SK-N-SH treated with all-trans-retinoic acid at 6 μM for 48 hours (cell line): ENCODE results near the gene MALSU1.
A peak's percentile ranks its signal among the peaks of the same experiment; 100 is the strongest.

ENCODE experiments used
- ATAC-seq: fragments of 200-7000 bp; cut with Tn5 transposase; 3 replicates; pipeline ENCODE4 v1.9.1; 2020; ENCODE audit warnings: mild to moderate bottlenecking, moderate library complexity
- ARNTL ChIP-seq: fragments of 450-650 bp; formaldehyde crosslinking; IDR thresholded peaks from 2 replicates; pipeline ENCODE4 v1.5.0; 2020; ENCODE audit warnings: low read depth, mild to moderate bottlenecking, moderate library complexity, borderline replicate concordance
- BACH2 ChIP-seq: fragments of 250-450 bp; sonication (Bioruptor Pico); IDR thresholded peaks from 2 replicates; pipeline ENCODE4 v1.9.0; 2021; ENCODE audit warnings: mild to moderate bottlenecking, borderline replicate concordance
- CREB5 ChIP-seq: fragments of 250-450 bp; sonication (Bioruptor Pico); IDR thresholded peaks from 2 replicates; pipeline ENCODE4 v1.5.1; 2020; ENCODE audit warnings: low read depth, mild to moderate bottlenecking, moderate library complexity
- CSDC2 ChIP-seq: fragments of 250-450 bp; sonication (Bioruptor Pico); IDR thresholded peaks from 2 replicates; pipeline ENCODE4 v1.5.0; 2020; ENCODE audit warnings: mild to moderate bottlenecking, moderate library complexity
- CSRNP3 ChIP-seq: fragments of 250-450 bp; sonication (Bioruptor Pico); IDR thresholded peaks from 2 replicates; pipeline ENCODE4 v1.5.1; 2021; ENCODE audit warnings: mild to moderate bottlenecking, moderate library complexity
- ESRRG ChIP-seq: fragments of 250-450 bp; sonication (Bioruptor Pico); IDR thresholded peaks from 2 replicates; pipeline ENCODE4 v1.6.1; 2021; ENCODE audit warnings: mild to moderate bottlenecking
- GLIS3 ChIP-seq: fragments of 250-450 bp; sonication (Bioruptor Pico); IDR thresholded peaks from 2 replicates; pipeline ENCODE4 v1.5.0; 2020; ENCODE audit warnings: mild to moderate bottlenecking, moderate library complexity
- ISL1 ChIP-seq: fragments of 250-450 bp; sonication (Bioruptor Pico); IDR thresholded peaks from 2 replicates; pipeline ENCODE4 v2.1.2; 2022; ENCODE audit warnings: mild to moderate bottlenecking, moderate library complexity
- OSR1 ChIP-seq: fragments of 250-450 bp; sonication (Bioruptor Pico); IDR thresholded peaks from 2 replicates; pipeline ENCODE4 v1.8.0; 2022; ENCODE audit warnings: moderate library complexity, mild to moderate bottlenecking, inconsistent platforms
- POU6F1 ChIP-seq: fragments of 250-450 bp; sonication (Bioruptor Pico); IDR thresholded peaks from 2 replicates; pipeline ENCODE4 v1.8.0; 2021; ENCODE audit warnings: low read depth, mild to moderate bottlenecking, moderate library complexity, borderline replicate concordance
- PPARA ChIP-seq: fragments of 250-450 bp; sonication (Bioruptor Pico); IDR thresholded peaks from 2 replicates; pipeline ENCODE4 v1.5.0; 2020; ENCODE audit warnings: mild to moderate bottlenecking, borderline replicate concordance
- SNAI2 ChIP-seq: fragments of 250-450 bp; sonication (Bioruptor Pico); IDR thresholded peaks from 2 replicates; pipeline ENCODE4 v1.5.0; 2020; ENCODE audit warnings: mild to moderate bottlenecking, moderate library complexity
- TCF4 ChIP-seq: fragments of 250-450 bp; sonication (Bioruptor Pico); IDR thresholded peaks from 2 replicates; pipeline ENCODE4 v1.8.0; 2021; ENCODE audit warnings: mild to moderate bottlenecking, moderate library complexity, borderline replicate concordance
- TOX ChIP-seq: fragments of 250-450 bp; sonication (Bioruptor Pico); IDR thresholded peaks from 2 replicates; pipeline ENCODE4 v1.8.0; 2021; ENCODE audit warnings: mild to moderate bottlenecking, moderate library complexity, borderline replicate concordance
- TSHZ2 ChIP-seq: fragments of 250-450 bp; sonication (Bioruptor Pico); IDR thresholded peaks from 2 replicates; pipeline ENCODE4 v1.5.0; 2020; ENCODE audit warnings: mild to moderate bottlenecking, moderate library complexity
- ZC3H10 ChIP-seq: fragments of 250-450 bp; sonication (Bioruptor Pico); IDR thresholded peaks from 2 replicates; pipeline ENCODE4 v1.5.1; 2021; ENCODE audit warnings: mild to moderate bottlenecking, moderate library complexity
- ZFP30 ChIP-seq: fragments of 450-650 bp; formaldehyde crosslinking; IDR thresholded peaks from 2 replicates; pipeline ENCODE4 v1.5.0; 2022; ENCODE audit warnings: mild to moderate bottlenecking, moderate library complexity
- ZNF565 ChIP-seq: fragments of 450-650 bp; formaldehyde crosslinking; conservative IDR thresholded peaks from 2 replicates; pipeline ENCODE4 v1.5.0; 2020; ENCODE audit warnings: low read depth, mild to moderate bottlenecking, moderate library complexity
- ZNF70 ChIP-seq: fragments of 450-650 bp; formaldehyde crosslinking; IDR thresholded peaks from 2 replicates; pipeline ENCODE4 v1.5.0; 2020; ENCODE audit warnings: mild to moderate bottlenecking, moderate library complexity
- ZNF8 ChIP-seq: fragments of 450-650 bp; formaldehyde crosslinking; IDR thresholded peaks from 2 replicates; pipeline ENCODE4 v1.5.0; 2020; ENCODE audit warnings: mild to moderate bottlenecking, moderate library complexity

Gene MALSU1

GRCh38 chr7:23298885-23299769 lies at the start of gene MALSU1:
Gene MALSU1 (plus strand): TSS chr7:23299339. CDS start chr7:23299353, 14 bp downstream.
- ATAC-seq = peak; percentile 97
- TF ChIP-seq ZNF565 (CRISPR knock-in tag) (no peak), PPARA (CRISPR knock-in tag) (peak; percentile 78; the same call in 1 of the 2 replicates), ISL1 (CRISPR knock-in tag) (no peak), CSRNP3 (no peak), ARNTL (CRISPR knock-in tag) (no peak), ZNF8 (no peak), ESRRG (CRISPR knock-in tag) (no peak), TCF4 (no peak; the same call in 1 of the 2 replicates), TSHZ2 (CRISPR knock-in tag) (no peak), TOX (CRISPR knock-in tag) (no peak), POU6F1 (CRISPR knock-in tag) (no peak), GLIS3 (CRISPR knock-in tag) (0 out of 2 replicates have a peak, but pooled peaks have one; percentile 4), CSDC2 (CRISPR knock-in tag) (peak; percentile 87; the same call in 1 of the 2 replicates), SNAI2 (CRISPR knock-in tag) (no peak), BACH2 (CRISPR knock-in tag) (0 out of 2 replicates have a peak, but pooled peaks have one; percentile 39), ZC3H10 (CRISPR knock-in tag) (no peak), CREB5 (CRISPR knock-in tag) (no peak; the same call in 1 of the 2 replicates), ZNF70 (CRISPR knock-in tag) (no peak), OSR1 (CRISPR knock-in tag) (no peak)

- no peak for ATAC-seq
- TF ChIP-seq BACH2 (CRISPR knock-in tag) (no peak), ZNF8 (peak; percentile 97)
Measured at GRCh38 chr7:23249486-23249885, 49.7 kb upstream of the MALSU1 start.

- peak; percentile 36; the same call in 2 of the 3 replicates for ATAC-seq
- no peak for TF ChIP-seq CSDC2 (CRISPR knock-in tag)
- no peak for TF ChIP-seq ZFP30 (CRISPR knock-in tag)
- no peak for TF ChIP-seq CREB5 (CRISPR knock-in tag)
Measured at GRCh38 chr7:23254051-23254681, 45.0 kb upstream of the MALSU1 start.
